Gastrocnemius medialis (tissue), 4 donors: ENCODE measurements around the gene TNNT3.

ENCODE experiments used
- CTCF ChIP-seq, 5 experiments: fragments of 450-650 bp in 3 of 5; fragments of 200-600 bp in 2 of 5; sonication (generic) in 2 of 5; IDR thresholded peaks in 4 of 5; conservative IDR thresholded peaks in 1 of 5; 1 replicate in 4 of 5; 2 replicates in 1 of 5; pipeline ENCODE4 v1.5.1; 2016 to 2019; ENCODE audit warnings: antibody characterized with exemption in 5 of 5, mild to moderate bottlenecking in 3 of 5, moderate library complexity in 3 of 5
- POLR2A ChIP-seq, 2 donors: fragments of 450-650 bp; IDR thresholded peaks; one replicate each; pipeline ENCODE4 v1.6.1; 2017; ENCODE audit warnings: antibody characterized with exemption in 2 of 2, mild to moderate bottlenecking in 2 of 2, moderate library complexity in 2 of 2

GRCh38 chr11:1953489-1954266 lies 34.2 kb downstream of the TNNT3 start:
- TF ChIP-seq CTCF (IDR thresholded peaks at IDR 0.05 in 4 of 5, conservative IDR thresholded peaks at IDR 0.05 in 1 of 5) (peak in 2 of 5 experiments; percentile 39 to 55), POLR2A (IDR thresholded peaks at IDR 0.05) (no peak)
